DND-41 (cell line): ENCODE results near the gene TBC1D22A.

ENCODE experiments used
- ATAC-seq: fragments of 200-7000 bp; cut with Tn5 transposase; 3 replicates; pipeline ENCODE4 v1.9.1; 2021; ENCODE audit warnings: low read depth; ENCODE audit not compliant: insufficient read depth
- DNase-seq: peaks from one replicate; pipeline ENCODE4 v3.0.0-alpha.2; 2020
- H2AFZ ChIP-seq: 2 replicates; pipeline ENCODE4 v1.6.0; 2012; ENCODE audit warnings: low read depth, low read length
- H3K27ac ChIP-seq: 2 replicates; pipeline ENCODE4 v1.5.1; 2012; ENCODE audit warnings: low read length, inconsistent platforms
- H3K27me3 ChIP-seq: fragments of 200-600 bp; sonication (generic); 2 replicates; pipeline ENCODE4 v1.6.0; 2012; ENCODE audit warnings: low read length, mild to moderate bottlenecking, inconsistent platforms; ENCODE audit not compliant: insufficient read depth, poor library complexity
- H3K36me3 ChIP-seq: 2 replicates; pipeline ENCODE4 v1.5.1; 2012; ENCODE audit warnings: low read length, inconsistent platforms; ENCODE audit not compliant: insufficient read depth
- H3K4me1 ChIP-seq: 2 replicates; pipeline ENCODE4 v1.5.1; 2012; ENCODE audit warnings: mild to moderate bottlenecking, low read length; ENCODE audit not compliant: insufficient read depth
- H3K4me2 ChIP-seq: 2 replicates; pipeline ENCODE4 v1.6.0; 2012; ENCODE audit warnings: mild to moderate bottlenecking, moderate library complexity, low read length, inconsistent platforms; ENCODE audit not compliant: insufficient read depth
- H3K4me3 ChIP-seq, 2 experiments: fragments of 200-600 bp in 1 of 2; shearing (Covaris generic) in 1 of 2; 2 replicates each; pipeline ENCODE4 v1.5.1; 2012 to 2016; ENCODE audit warnings: inconsistent platforms in 2 of 2, low read length in 2 of 2, mild to moderate bottlenecking in 2 of 2, low read depth in 1 of 2, moderate library complexity in 1 of 2
- H3K79me2 ChIP-seq: 2 replicates; pipeline ENCODE4 v1.6.0; 2012; ENCODE audit warnings: low read length, inconsistent platforms; ENCODE audit not compliant: insufficient read depth
- H3K9ac ChIP-seq: 2 replicates; pipeline ENCODE4 v1.6.0; 2012; ENCODE audit warnings: low read depth, mild to moderate bottlenecking, inconsistent platforms, low read length, moderate library complexity
- H3K9me3 ChIP-seq: 2 replicates; pipeline ENCODE4 v1.5.1; 2012; ENCODE audit warnings: low read length, moderate library complexity, mild to moderate bottlenecking, inconsistent platforms; ENCODE audit not compliant: insufficient read depth, severe bottlenecking
- H4K20me1 ChIP-seq: 2 replicates; pipeline ENCODE4 v1.6.0; 2012; ENCODE audit warnings: low read length; ENCODE audit not compliant: insufficient read depth
- CTCF ChIP-seq: IDR thresholded peaks from 2 replicates; pipeline ENCODE4 v1.5.1; 2012; ENCODE audit warnings: borderline replicate concordance, low read length, moderate library complexity, mild to moderate bottlenecking; ENCODE audit not compliant: poor library complexity, severe bottlenecking; ENCODE audit errors: extremely low read depth
- EZH2 ChIP-seq: IDR thresholded peaks from 3 replicates; pipeline ENCODE4 v1.6.1; 2012; ENCODE audit warnings: borderline replicate concordance, low read depth, mild to moderate bottlenecking, moderate library complexity, low read length, inconsistent platforms; ENCODE audit not compliant: severe bottlenecking

The TBC1D22A gene

GRCh38 chr22:46957521-46957920, 195.1 kb downstream of the TBC1D22A start:
- H3K4me3 ChIP-seq: no peak overlapping the region
- H3K4me1 ChIP-seq: no peaks in the 10 kb centered on the region
- H3K9ac ChIP-seq: no peak overlapping the region
- H3K27me3 ChIP-seq: no peaks in the 10 kb centered on the region
- ATAC-seq: no peak
- no peak for TF ChIP-seq EZH2
- no peak for TF ChIP-seq CTCF
- H4K20me1 ChIP-seq: peaks cover 8% of the 10 kb centered on the region
- H3K27ac ChIP-seq: no peak overlapping the region
- DNase-seq: no peak
- H2AFZ ChIP-seq: no peak overlapping the region
- no peaks in the 10 kb centered on the region for H3K79me2 ChIP-seq
- no peaks in the 10 kb centered on the region for H3K36me3 ChIP-seq
- no peak overlapping the region for H3K4me2 ChIP-seq
- no peaks in the 10 kb centered on the region for H3K9me3 ChIP-seq

- Histone ChIP-seq H3K4me3 (no peak overlapping the region), H2AFZ (no peak overlapping the region), H3K9me3 (no peaks in the 10 kb centered on the region), H3K27me3 (no peaks in the 10 kb centered on the region), H3K9ac (no peak overlapping the region), H3K79me2 (no peaks in the 10 kb centered on the region), H3K36me3 (no peaks in the 10 kb centered on the region), H3K4me2 (no peak overlapping the region), H3K27ac (no peak overlapping the region), H4K20me1 (peaks cover 9% of the 10 kb centered on the region), H3K4me1 (no peaks in the 10 kb centered on the region)
- DNase-seq (no peak), ATAC-seq (no peak)
- TF ChIP-seq CTCF: no peak
- no peak for TF ChIP-seq EZH2
Measured at GRCh38 chr22:46958191-46958590, 195.7 kb downstream of the TBC1D22A start.

DNA sequence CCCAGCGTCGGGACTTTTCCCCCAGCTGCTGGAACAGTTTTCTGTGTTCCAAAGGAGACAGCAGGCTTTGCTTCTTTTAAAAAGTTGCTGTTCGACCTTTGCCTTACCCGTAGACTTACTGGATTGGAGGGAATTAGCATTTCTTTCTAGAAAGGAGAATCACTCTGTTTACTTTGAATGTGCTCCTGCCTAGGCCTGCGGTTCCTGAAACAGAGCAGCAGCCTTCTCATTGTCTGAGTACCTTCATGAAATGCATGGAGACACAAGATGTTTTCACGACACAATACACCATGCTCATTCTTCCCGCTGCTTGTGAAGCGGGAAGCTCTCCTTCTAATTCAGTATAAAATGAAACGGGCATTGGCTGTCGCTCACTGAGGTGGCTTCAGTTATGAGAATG, 196.2 kb downstream of the TBC1D22A start:
- Histone ChIP-seq H4K20me1 (peaks cover 11% of the 10 kb centered on the region), H3K27ac (no peak overlapping the region), H3K79me2 (no peaks in the 10 kb centered on the region), H2AFZ (no peak overlapping the region), H3K9me3 (no peaks in the 10 kb centered on the region), H3K4me3 (no peak overlapping the region), H3K9ac (no peak overlapping the region), H3K4me1 (no peaks in the 10 kb centered on the region), H3K36me3 (no peaks in the 10 kb centered on the region), H3K4me2 (no peak overlapping the region), H3K27me3 (no peaks in the 10 kb centered on the region)
- DNase-seq (no peak), ATAC-seq (no peak)
- no peak for TF ChIP-seq CTCF
- TF ChIP-seq EZH2: no peak

- H3K9ac ChIP-seq: no peak overlapping the region
- no peaks in the 10 kb centered on the region for H3K9me3 ChIP-seq
- H3K27ac ChIP-seq: no peak overlapping the region
- H3K27me3 ChIP-seq: no peaks in the 10 kb centered on the region
- no peak overlapping the region for H2AFZ ChIP-seq
- H3K36me3 ChIP-seq: no peaks in the 10 kb centered on the region
- DNase-seq: no peak
- H3K79me2 ChIP-seq: no peaks in the 10 kb centered on the region
- peaks cover 18% of the 10 kb centered on the region for H4K20me1 ChIP-seq
- ATAC-seq: no peak
- no peak overlapping the region for H3K4me3 ChIP-seq
- TF ChIP-seq EZH2: no peak
- no peak for TF ChIP-seq CTCF
- no peaks in the 10 kb centered on the region for H3K4me1 ChIP-seq
- no peak overlapping the region for H3K4me2 ChIP-seq
Measured at GRCh38 chr22:46959369-46959768, 196.9 kb downstream of the TBC1D22A start.
